HG03520 (cell line): ENCODE results near the gene CTAGE15.
"Not testable (repeated sequence)": the region's sequence is repeated elsewhere in the genome, so short reads cannot be mapped to it uniquely, and the experiment has no call there.

ENCODE experiments used
- ATAC-seq: cut with Tn5 transposase; IDR thresholded peaks from one replicate; pipeline ENCODE4 v1.9.1; 2021; ENCODE audit warnings: mild to moderate bottlenecking, moderate library complexity; ENCODE audit not compliant: unreplicated experiment

CTAGE15 gene

DNA sequence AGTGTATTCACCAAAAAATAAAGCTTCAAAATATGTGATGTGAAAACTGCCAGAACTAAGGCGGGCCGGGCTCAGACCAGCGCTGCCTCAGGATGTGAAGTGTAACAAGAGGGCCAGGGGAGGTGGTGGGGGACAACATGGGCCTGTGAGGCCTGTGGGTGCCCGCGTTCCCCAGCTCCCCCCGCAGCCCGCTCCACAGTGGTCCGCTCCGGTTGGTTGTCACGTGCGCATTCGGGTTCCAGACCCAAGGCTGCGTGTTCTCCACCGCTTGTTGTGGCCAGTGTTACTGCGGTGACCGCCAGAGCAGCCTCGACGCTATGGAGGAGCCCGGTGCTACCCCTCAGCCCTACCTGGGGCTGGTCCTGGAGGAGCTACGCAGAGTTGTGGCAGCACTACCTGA lies at the start of gene CTAGE15:
Gene CTAGE15, plus strand, starts transcription at position 301 of the 400 bp plus-strand sequence. Its CDS starts 17 bp downstream, at position 318.
- not testable (repeated sequence) for ATAC-seq

DNA sequence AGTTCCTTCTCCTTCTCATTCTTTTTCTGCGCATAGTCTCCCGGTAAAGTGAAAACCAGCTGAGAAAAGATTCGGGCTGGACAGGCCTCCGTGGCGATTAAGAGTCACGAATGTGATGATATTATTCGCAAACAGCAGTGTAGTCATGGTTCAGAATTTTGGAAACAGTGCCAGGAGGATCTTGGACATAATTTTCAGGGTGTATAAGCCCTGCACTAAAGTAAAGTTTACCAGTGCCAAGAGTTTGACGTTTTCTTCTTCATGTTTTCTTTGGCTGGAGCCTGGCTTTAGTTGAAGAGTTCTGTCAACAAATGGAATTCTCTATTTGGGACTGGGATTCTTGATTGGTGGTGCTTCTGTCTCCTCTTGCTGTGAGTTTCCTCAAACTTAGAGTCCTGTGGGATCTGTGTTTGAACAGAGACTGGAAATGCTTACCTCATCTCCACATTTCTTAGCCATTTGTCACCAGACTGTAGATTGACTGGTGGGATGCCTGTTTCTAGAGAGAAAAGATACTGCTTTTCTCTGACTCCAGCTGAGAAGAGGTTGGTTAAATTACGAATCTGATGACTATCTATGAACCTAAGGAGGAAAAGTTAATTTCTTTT lies 49.2 kb upstream of the CTAGE15 start:
- not testable (repeated sequence) for ATAC-seq

DNA sequence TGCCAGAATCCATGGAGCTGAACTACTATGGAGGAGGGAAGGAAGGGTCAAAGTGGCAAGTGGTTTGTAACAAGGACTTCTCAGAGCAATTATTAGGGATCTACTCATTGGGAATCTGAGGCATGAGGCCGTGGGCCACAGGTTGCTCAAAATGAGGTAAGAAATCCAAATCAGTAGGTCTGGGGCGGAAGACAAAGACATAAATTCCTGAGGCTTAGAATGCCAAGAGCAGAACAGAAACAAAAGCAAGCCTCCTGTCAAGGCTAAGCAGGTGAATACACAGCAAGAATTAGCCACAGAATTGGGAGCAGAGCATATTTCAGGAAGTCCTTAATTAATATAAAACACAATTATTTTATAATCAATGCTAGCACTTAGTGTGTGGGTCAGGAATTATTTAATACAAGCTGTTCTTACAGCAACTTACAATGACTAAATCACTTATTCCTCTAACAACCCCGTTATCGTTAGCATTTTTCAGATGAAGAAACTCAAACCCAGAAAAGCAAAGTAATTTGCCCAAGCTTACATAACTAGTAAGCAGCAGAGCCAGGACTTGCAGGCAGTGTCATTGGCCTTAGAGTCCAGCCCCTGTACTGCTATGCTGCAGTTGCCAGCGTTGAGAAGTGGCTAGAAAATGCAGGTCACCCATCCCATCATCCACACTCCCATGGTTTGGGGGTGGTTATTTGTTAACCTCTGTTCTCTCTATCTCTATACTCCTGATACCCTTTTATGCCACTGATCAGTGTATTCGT lies 40.3 kb upstream of the CTAGE15 start:
- not testable (repeated sequence) for ATAC-seq

- ATAC-seq, result not testable (repeated sequence)
These were observed 39.7 kb upstream of the CTAGE15 start for GRCh38 chr7:143531932-143532331.

- not testable (repeated sequence) for ATAC-seq
These were observed 38.3 kb upstream of the CTAGE15 start for GRCh38 chr7:143533213-143533839.

- ATAC-seq, result not testable (repeated sequence)
These were observed 35.2 kb upstream of the CTAGE15 start for GRCh38 chr7:143536443-143536842.

DNA sequence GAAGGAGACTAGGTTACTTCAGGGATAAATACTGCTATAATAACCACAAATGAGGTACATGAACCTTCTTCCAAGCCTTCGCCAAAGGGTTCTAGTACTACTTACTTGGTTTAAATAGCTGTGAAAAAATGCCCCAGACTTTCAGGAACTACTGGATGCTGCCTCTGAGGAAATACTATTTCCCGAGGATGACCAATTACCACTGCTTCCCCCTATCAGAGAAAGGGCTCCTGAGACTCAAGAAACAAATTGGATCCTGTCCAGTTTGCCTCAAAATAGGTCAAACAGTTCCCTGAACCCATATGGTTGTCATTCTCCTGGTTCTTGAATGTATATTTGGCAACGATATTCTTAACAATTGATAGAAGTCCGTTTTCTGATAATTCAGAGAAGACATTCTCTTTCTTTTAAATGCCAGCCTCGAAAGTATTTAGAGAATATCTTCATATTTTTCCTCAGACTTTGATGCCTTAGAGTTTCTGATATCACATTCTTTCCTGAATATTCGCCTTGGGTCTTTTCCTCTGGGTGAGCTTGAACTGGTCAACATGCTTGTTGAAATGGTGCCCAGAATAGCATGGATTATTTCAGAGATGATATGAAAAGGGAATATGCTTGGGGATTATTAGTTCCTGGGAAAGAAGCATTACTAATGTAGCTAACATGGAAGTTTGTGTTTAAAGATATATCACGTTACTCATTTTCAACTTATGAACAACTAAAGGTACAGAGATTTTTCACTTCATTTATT lies 28.1 kb upstream of the CTAGE15 start:
- ATAC-seq, result not testable (repeated sequence)

- not testable (repeated sequence) for ATAC-seq
These were observed 15.6 kb upstream of the CTAGE15 start for GRCh38 chr7:143555968-143556367.

DNA sequence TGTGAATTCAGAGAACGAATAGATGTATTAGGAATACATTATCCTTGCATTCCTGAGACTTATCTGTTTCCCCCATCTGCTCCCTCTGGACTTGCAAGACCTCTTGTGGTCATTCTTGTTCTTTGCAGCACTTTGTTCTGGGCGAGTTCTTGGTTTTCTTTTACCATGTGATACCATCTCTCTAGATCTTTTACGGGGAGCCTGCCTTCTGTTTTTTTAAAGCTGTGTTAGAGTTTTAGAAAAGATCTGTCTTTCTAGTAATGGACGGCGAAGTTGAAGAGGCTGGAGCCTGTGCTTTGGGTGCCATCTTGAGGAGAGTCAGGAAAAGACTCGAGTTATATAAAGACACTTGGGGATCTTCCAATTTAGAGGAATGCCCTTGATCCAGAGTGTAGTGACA lies 8.3 kb upstream of the CTAGE15 start:
- not testable (repeated sequence) for ATAC-seq

DNA sequence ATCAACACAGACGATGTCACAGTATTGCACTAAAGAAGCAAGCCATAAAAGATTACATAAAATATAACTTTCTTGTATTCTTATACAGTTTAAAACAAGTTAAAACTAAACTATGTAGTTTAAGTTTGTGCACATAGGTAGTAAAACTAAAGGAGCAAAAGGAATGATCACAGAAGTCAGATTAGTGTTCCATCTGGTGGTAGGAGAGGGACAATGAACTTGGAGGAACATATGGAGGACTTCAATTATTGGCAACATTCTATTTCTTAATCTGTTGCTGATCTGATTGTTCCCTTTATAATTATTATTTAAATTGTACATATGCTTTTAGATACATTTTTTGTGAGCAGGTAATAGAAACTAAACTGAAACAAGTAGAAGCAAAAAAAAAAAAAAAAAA lies 5.6 kb upstream of the CTAGE15 start:
- not testable (repeated sequence) for ATAC-seq

GRCh38 chr7:143588183-143588582 lies 16.6 kb downstream of the CTAGE15 start:
- not testable (repeated sequence) for ATAC-seq

GRCh38 chr7:143589897-143590296 lies 18.3 kb downstream of the CTAGE15 start:
- ATAC-seq, result not testable (repeated sequence)

GRCh38 chr7:143598086-143598485 lies 26.5 kb downstream of the CTAGE15 start:
- ATAC-seq, result not testable (repeated sequence)

DNA sequence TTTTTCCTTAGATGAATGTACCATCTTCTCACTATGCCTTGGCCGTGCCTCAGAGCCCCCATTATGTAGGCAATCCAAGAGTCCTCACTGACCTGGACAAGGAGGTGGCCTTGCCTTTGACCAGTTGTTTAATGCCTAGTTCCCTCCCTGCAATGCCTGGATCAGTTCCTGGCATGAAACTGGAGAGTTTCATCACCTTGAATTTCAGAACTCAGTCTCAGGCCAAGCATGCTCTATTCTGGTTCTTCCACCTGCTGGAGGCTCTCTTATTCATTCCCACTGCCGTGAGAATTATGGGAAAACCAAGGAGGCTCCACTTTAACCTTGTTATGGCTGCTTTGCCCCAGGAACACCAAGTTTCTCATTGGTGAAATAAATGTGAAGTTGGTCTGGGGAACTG lies 31.9 kb downstream of the CTAGE15 start:
- ATAC-seq, result not testable (repeated sequence)

DNA sequence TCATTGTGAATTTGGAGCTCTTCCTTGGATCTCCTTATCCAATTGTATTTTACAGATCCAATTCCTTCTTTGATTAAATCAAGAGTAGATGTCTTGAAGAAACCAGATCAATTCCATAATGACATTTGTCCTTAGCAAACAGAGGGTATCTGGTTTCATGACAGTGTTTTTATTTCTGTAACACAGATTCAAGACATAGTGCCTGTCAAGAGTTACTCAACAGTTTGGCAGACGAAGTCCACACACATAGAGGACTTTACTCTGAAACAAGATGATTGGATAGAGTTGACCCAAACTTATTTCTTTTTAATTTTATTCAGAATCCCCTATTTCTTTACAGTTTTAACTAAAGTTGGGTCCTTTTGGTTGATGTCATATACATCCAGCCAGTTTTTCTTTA lies 34.5 kb downstream of the CTAGE15 start:
- ATAC-seq, result not testable (repeated sequence)

- not testable (repeated sequence) for ATAC-seq
These were observed 43.9 kb downstream of the CTAGE15 start for GRCh38 chr7:143615545-143615944.

DNA sequence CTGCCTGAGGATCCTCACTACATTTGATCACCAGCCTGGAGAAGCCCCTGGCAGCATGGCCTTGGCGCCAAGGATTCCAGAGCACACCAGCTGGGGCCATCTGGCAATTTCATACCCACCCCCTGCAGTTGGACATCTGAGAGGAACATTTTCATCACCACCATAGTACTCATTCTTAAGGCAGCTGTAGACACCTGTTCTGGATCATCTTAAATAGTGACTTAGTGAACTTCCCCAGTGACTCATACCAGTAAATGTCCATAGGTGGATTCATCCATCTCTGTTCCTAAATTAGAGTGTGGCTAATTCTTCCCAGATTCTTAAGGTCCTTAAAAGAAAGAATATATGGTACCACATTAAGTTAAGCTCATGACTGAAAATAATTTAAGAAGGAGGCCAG lies 45.6 kb downstream of the CTAGE15 start:
- ATAC-seq, result not testable (repeated sequence)

DNA sequence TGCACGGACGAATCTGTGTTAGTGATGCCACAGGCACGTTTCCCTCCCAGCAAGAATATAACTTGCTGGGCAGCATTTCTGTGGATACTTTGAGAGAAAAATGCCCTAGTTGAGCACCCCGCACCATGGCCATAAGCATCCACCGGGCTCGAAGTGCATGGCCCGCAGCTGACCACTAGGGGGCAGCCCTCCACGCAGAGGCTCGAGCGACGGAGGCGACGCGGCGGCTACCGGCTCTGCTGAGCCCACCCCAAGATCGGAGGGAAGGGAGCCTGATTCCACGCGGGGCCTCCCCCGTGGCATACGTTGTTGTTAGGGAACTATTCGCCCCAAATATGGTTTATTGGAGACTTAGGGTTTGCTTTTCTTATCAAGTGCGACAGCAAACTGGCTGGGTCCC lies 48.5 kb downstream of the CTAGE15 start:
- peak; percentile 29 for ATAC-seq

DNA sequence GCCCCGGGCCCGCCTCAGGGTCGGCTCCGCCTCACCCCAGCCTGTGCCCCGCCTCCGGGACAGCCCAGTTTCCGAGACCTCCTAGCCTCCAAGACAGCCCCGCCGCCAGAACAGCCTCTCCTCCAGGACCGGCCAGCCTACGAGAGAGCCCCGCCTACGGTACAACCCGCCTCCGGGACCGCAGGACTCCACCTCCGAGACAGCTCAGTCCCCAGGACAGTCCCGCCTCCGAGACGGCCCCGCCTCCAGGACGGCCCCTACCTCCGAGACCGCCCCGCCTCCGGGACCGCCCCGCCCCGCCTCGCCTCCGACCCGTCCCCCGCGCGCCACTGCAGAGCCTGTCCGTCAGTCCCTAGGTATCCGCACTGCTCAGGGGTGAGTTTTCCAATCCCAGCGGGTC lies 49.0 kb downstream of the CTAGE15 start, which contains the start of gene TCAF2:
Gene TCAF2, plus strand, starts transcription at position 329 of the 400 bp plus-strand sequence.
- ATAC-seq, result peak; percentile 83

DNA sequence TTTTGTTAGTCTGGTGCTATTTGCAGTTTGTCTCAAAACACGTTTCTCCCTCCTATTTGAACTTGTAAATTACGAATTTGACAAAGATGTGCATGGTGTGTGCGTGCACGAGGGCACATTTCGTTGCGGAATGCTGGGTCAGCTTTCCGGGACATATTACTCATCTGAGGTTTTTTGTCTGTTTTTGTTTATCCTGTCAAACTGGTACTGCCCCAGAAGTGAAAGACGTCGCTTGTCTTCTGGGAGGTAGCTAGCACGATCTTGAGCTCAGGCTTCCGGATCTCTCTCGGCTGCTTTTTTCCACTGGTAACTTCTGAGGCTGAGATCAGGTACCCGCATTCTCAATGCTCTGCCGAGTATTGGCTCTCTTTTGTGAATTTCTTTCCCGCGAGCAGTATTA lies 49.6 kb downstream of the CTAGE15 start:
- ATAC-seq, result peak; percentile 38

- peak; percentile 31 for ATAC-seq
These were observed 50.5 kb downstream of the CTAGE15 start for GRCh38 chr7:143622130-143622529.
